ENCODE data around the gene TNFAIP2. TPM values are rescaled to one million over a fixed set of nuclear protein-coding genes. Genes with fewer than 3 reads are reported as not detected.

Gene TNFAIP2
- total and polyA plus RNA-seq, 9 of the 15 experiments (the other 6 are each of a cell fraction or from before 2014, with no cell fraction given): 22.6 to 68.6 (median 44.6) TPM

GRCh38 chr14:103109535-103110441, 13.5 kb upstream of the TNFAIP2 start (continued):
- no peak for TF ChIP-seq REST (IDR thresholded peaks at IDR 0.05; ENCODE audit: borderline replicate concordance)
- TF ChIP-seq REST (CRISPR knock-in tag; IDR thresholded peaks at IDR 0.05; ENCODE audit: low read depth): no peak
- no peak for TF ChIP-seq ARHGAP35 (IDR thresholded peaks at IDR 0.05; ENCODE audit: partially characterized antibody)
- no peak for TF ChIP-seq XRCC3 (IDR thresholded peaks at IDR 0.05)
- no peak for TF ChIP-seq SETDB1 (IDR thresholded peaks at IDR 0.05; ENCODE audit: low read length)
- TF ChIP-seq MEF2A (IDR thresholded peaks at IDR 0.05; ENCODE audit: control insufficient read depth, low read depth, low read length): no peak
- TF ChIP-seq NR3C1 (CRISPR knock-in tag; IDR thresholded peaks at IDR 0.05): no peak
- TF ChIP-seq UBTF (IDR thresholded peaks at IDR 0.05; ENCODE audit: borderline replicate concordance in 1 of 2, low read depth in 2 of 2, low read length in 2 of 2): no peak
- TF ChIP-seq STAG1 (CRISPR knock-in tag; IDR thresholded peaks at IDR 0.05; ENCODE audit: borderline replicate concordance): no peak
- no peak for TF ChIP-seq DMBX1 (CRISPR knock-in tag; IDR thresholded peaks at IDR 0.05; ENCODE audit: borderline replicate concordance)
- no peak for TF ChIP-seq ZBTB49 (CRISPR knock-in tag; IDR thresholded peaks at IDR 0.05; ENCODE audit: borderline replicate concordance)
- TF ChIP-seq BRF1 (IDR thresholded peaks at IDR 0.05; ENCODE audit: borderline replicate concordance, extremely low read depth, insufficient read length): no peak
- TF ChIP-seq ZBTB7A (IDR thresholded peaks at IDR 0.05; ENCODE audit: borderline replicate concordance, control insufficient read depth, low read depth, low read length): no peak

Measured in K562 (cell line).